Lower leg skin (tissue), 4 donors: ENCODE measurements around the gene OSMR. TPM values are rescaled to one million over a fixed set of nuclear protein-coding genes. Genes with fewer than 3 reads are reported as not detected.

ENCODE experiments used
- DNase-seq, 2 donors: peaks; one replicate each; pipeline ENCODE4 v3.0.0-alpha.2; 2019; ENCODE audit warnings: low spot score in 2 of 2
- H3K4me3 ChIP-seq: fragments of 200-600 bp; sonication (generic); 2 replicates; pipeline ENCODE4 v1.5.1; 2017; ENCODE audit warnings: mild to moderate bottlenecking, low read depth; ENCODE audit not compliant: poor library complexity, severe bottlenecking
- CTCF ChIP-seq, 3 donors: fragments of 450-650 bp; IDR thresholded peaks; one replicate each; pipeline ENCODE4 v1.5.1; 2016; ENCODE audit warnings: antibody characterized with exemption in 3 of 3, mild to moderate bottlenecking in 3 of 3, moderate library complexity in 2 of 3
- POLR2A ChIP-seq, 2 donors: fragments of 450-650 bp; IDR thresholded peaks; one replicate each; pipeline ENCODE4 v1.6.1; 2016 to 2017; ENCODE audit warnings: antibody characterized with exemption in 2 of 2, mild to moderate bottlenecking in 1 of 2, moderate library complexity in 1 of 2
- WGBS, 2 donors: methylation state at CpG; one replicate each; pipeline ENCODE4 v1.1.5; 2018; 5-methylcytosine and 5-hydroxymethylcytosine counted together
- intact Hi-C: fragments of 100-400 bp; cut with DNase I; formaldehyde crosslinking; loops from one replicate; pipeline ENCODE4 v1.15.0; 2023; ENCODE audit warnings: low total_unique reads
- total RNA-seq, 4 donors: library from RNA; depleted of rRNA; stranded (reverse); fragments of >200 nt; gene quantifications; one replicate each; pipeline ENCODE4 v1.1.0, GENCODE V29; 2016

OSMR gene
- total RNA-seq, 4 donors from 2014 or later: 13.7 to 28.1 (median 22.0) TPM

GRCh38 chr5:38809388-38810359 lies 36.1 kb upstream of the OSMR start:
- peak; percentile 77 to 96 for DNase-seq
- H3K4me3 ChIP-seq: no peak overlapping the region
- intact Hi-C loops: loop anchor here (10.0 kb wide), 1 partner anchor 365 kb away; no protein-coding TSS in a partner anchor
- TF ChIP-seq POLR2A (IDR thresholded peaks at IDR 0.05): no peak
- TF ChIP-seq CTCF (IDR thresholded peaks at IDR 0.05): peak in 1 of 3 donors; percentile 21
- WGBS, 2 donors: 20 to 22% methylated on average over 14 of the region's 14 CpGs

- no peak for TF ChIP-seq POLR2A (IDR thresholded peaks at IDR 0.05)
- TF ChIP-seq CTCF (IDR thresholded peaks at IDR 0.05): no peak
- WGBS, 2 donors: 92 to 100% methylated on average over 2 of the region's 2 CpGs
- DNase-seq: no peak
- H3K4me3 ChIP-seq: no peak overlapping the region
- intact Hi-C loops: no loop called here
Observed at GRCh38 chr5:38814879-38815278, 30.9 kb upstream of the OSMR start.

- no peak for DNase-seq
- 36 to 54% methylated on average over 2 of the region's 2 CpGs for WGBS, 2 donors
- intact Hi-C loops: no loop called here
- H3K4me3 ChIP-seq: no peak overlapping the region
- no peak for TF ChIP-seq POLR2A (IDR thresholded peaks at IDR 0.05)
- TF ChIP-seq CTCF (IDR thresholded peaks at IDR 0.05): no peak
Observed at GRCh38 chr5:38816083-38817030, 29.5 kb upstream of the OSMR start.

- TF ChIP-seq CTCF (IDR thresholded peaks at IDR 0.05) (no peak), POLR2A (IDR thresholded peaks at IDR 0.05) (no peak)
- no peak overlapping the region for H3K4me3 ChIP-seq
- 95 to 99% methylated on average over 20 of the region's 20 CpGs for WGBS, 2 donors
- intact Hi-C loops: no loop called here
- DNase-seq: no peak
Observed at GRCh38 chr5:38821679-38822078, 24.1 kb upstream of the OSMR start.

GRCh38 chr5:38823503-38823902 lies 22.3 kb upstream of the OSMR start:
- H3K4me3 ChIP-seq: no peak overlapping the region
- TF ChIP-seq CTCF (IDR thresholded peaks at IDR 0.05) (no peak), POLR2A (IDR thresholded peaks at IDR 0.05) (no peak)
- 92 to 95% methylated on average over 4 of the region's 4 CpGs for WGBS, 2 donors
- intact Hi-C loops: no loop called here
- DNase-seq: no peak
